ENCODE results near the gene PTP4A1.

The PTP4A1 gene

GRCh38 chr6:63560801-63561287 lies 11.4 kb upstream of the PTP4A1 start:
- TF ChIP-seq CTCF (IDR thresholded peaks at IDR 0.05): no peak

- TF ChIP-seq CTCF (IDR thresholded peaks at IDR 0.05): no peak
Observed at GRCh38 chr6:63561288-63561687, 11.0 kb upstream of the PTP4A1 start.

- no peak for TF ChIP-seq CTCF (IDR thresholded peaks at IDR 0.05)
Observed at GRCh38 chr6:63563235-63563634, 9.0 kb upstream of the PTP4A1 start.

GRCh38 chr6:63565058-63565726 lies 7.1 kb upstream of the PTP4A1 start:
- TF ChIP-seq CTCF (IDR thresholded peaks at IDR 0.05): no peak

GRCh38 chr6:63565727-63566596 lies 6.3 kb upstream of the PTP4A1 start:
- TF ChIP-seq CTCF (IDR thresholded peaks at IDR 0.05): no peak

- TF ChIP-seq CTCF (IDR thresholded peaks at IDR 0.05): no peak
Observed at GRCh38 chr6:63567966-63568365, 4.3 kb upstream of the PTP4A1 start.

- no peak for TF ChIP-seq CTCF (IDR thresholded peaks at IDR 0.05)
Observed at GRCh38 chr6:63571361-63572043, 778 bp upstream of the PTP4A1 start.

All from LNCAP (cell line).